ENCODE data around the gene INPPL1.

DNA sequence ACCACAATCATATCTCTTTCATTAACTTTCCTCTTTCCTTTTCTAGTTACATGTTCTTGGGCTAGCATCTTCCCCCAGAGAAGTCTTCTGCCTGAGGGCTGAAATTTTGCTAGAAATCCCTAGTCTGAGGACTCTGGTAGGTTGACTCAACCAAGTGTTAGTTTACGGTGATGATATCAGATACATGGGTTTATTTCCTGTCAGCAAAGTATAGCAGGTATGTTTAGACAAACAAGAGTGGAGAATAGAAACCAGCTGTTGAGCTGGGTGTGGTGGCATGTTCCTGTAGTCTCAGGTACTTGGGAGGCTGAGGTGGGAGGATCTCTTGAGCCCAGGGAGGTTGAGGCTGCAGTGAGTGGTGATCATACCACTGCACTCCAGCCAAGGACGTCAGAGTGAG lies 21.4 kb upstream of the INPPL1 start:
- TF ChIP-seq LEF1 (IDR thresholded peaks at IDR 0.05; ENCODE audit: borderline replicate concordance), result no peak
- TF ChIP-seq FOXM1 (IDR thresholded peaks at IDR 0.05; ENCODE audit: borderline replicate concordance), result no peak
- no peak for TF ChIP-seq CTBP1 (IDR thresholded peaks at IDR 0.05; ENCODE audit: borderline replicate concordance)
- TF ChIP-seq FOXK2 (IDR thresholded peaks at IDR 0.05), result no peak
- TF ChIP-seq SP1 (IDR thresholded peaks at IDR 0.05), result no peak
- no peak for TF ChIP-seq FOXA1 (IDR thresholded peaks at IDR 0.05)
- no peak for TF ChIP-seq SUZ12 (IDR thresholded peaks at IDR 0.05)
- no peak for TF ChIP-seq TARDBP (IDR thresholded peaks at IDR 0.05)
- no peak for TF ChIP-seq HDGF (IDR thresholded peaks at IDR 0.05; ENCODE audit: borderline replicate concordance)
- TF ChIP-seq ZNF384 (IDR thresholded peaks at IDR 0.05), result no peak

Measured in HEK293T (cell line).